HG03139 (cell line): Measurements from ENCODE around the gene RGN.
"Not testable (repeated sequence)": the region's sequence is repeated elsewhere in the genome, so short reads cannot be mapped to it uniquely, and the experiment has no call there.

Experiments
- ATAC-seq: cut with Tn5 transposase; IDR thresholded peaks from one replicate; pipeline ENCODE4 v1.9.1; 2021; ENCODE audit not compliant: unreplicated experiment

RGN gene

DNA sequence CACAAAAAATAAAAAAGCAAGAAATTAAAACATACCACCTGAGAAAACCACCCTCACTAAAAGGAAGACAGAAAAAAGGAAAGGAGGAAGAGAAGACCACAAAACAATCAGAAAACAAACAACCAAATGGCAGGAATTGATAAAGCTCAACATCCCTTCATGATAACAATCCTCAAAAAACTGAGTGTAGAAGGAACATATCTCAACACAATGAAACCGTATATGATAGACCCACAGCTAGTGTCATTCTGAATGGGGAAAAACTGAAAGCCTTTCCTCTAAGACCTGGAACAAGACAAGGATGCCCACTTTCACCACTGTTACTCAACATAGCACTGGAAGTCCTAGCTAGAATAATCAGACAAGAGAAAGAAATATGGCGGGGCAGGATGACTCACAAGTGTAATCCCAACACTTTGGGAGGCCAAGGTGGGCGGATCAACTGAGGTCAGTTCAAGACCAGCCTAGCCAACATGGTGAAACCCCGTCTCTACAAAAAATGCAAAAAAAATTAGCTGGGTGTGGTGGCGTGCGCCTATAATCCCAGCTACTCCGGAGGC, 38.4 kb downstream of the RGN start:
- not testable (repeated sequence) for ATAC-seq

DNA sequence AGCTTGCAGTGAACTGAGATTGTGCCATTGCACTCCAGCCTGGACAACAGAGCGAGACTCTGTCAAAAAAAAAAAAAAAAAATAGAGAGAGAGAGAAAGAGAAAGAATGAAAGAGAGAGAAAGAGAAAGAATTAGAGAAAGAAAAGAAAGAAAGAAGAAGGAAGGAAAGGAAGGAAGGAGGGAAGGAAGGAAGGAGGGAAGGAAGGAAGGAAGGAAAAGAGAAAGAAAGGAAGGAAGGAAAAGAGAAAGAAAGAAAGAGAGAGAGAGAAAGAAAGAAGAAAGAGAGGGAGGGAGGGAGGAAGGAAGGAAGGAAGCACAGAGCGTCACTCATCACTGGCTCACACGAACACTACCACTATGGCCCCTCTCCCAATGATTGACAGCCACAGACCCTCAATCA, 46.2 kb downstream of the RGN start:
- ATAC-seq: not testable (repeated sequence)

DNA sequence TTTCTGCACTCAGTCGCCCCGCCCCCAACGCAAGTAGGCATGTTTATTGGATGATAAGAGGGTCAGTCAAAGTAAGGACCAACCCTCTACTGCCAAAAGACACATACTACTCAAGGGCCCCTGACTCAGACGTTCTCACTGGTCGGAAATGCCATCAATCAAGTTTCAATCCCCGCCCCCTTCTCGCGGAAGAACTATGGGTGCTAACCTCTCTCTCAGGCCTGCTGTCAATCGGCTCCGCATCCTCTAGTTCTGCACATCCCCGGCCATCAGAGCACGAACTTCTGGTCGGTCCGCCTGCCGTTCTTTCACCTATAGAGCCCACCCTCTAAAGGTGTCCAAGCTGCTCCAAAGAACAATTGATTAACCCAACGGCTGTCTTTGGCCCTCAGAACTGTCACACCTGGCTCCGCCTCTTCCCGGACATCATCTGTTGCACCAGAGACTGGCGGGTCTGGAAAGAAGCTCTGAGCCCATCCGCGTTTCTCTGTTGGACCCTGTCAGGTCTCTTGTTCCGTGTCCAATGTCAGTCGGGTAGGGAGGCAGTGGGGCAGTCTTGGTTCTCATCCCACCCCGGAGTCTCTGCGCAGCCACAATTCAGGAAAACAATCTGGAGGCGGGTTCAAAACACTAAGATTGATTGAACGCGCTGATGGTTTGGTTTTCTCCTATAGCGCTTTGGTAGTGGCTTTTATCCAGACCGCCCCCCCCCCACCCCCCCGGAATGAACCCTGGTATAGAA, 51.1 kb downstream of the RGN start:
- ATAC-seq: peak; percentile 96

DNA sequence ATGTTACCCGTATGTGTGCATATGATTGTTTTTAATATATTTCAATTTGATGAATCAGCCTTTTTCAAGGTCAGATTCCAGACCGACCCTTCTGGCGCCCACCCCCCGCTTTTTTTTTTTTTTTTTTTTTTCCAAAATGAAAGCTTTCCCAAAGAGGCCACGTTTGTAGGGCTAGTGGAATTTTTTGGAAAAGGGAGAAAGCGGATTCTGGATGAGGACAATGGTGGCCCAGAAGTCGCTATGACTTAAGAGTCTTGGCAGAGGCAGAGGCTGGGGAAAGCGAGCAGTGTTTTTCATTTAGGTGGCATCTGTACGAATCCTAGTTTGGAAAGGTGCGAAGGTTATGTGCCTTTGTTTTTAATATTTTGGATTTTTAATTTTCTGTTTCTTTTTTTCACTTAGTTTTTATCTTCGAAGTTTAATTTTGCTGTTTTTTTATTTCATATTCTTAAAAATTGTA, 51.7 kb downstream of the RGN start:
- no peak for ATAC-seq

DNA sequence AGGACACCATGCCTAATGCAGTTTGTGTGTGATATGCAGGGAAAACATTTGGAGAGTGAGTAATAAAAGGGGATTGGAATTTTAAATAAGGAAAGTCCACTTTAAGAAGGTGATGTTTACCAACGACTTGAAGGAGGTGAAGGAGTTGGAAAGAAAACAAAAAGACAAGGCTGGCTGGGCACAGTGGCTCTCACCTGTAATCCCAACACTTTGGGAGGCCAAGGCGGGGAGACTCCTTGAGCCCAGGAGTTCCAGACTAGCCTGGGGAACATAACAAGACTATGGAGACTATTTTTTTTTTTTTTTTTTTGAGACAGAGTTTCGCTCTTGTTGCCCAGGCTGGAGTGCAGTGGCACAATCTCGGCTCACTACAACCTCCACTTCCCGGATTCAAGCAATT, 55.2 kb downstream of the RGN start:
- no peak for ATAC-seq

DNA sequence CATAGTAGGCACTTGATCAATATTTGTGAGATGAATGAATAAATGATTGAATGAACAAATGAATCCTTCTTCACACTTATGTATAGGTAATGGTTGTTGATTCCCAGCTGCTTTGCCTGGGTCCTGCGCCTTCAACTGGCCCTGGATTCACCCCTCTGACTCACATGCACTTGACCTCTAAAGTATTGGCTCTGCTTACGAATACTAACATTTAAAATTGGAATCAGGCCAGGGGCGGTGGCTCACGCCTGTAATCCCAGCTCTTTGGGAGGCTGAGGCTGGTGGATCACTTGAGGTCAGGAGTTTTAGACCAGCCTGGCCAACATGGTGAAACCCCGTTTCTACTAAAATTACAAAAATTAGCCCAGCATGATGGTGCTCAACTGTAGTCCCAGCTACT, 57.4 kb downstream of the RGN start:
- not testable (repeated sequence) for ATAC-seq

DNA sequence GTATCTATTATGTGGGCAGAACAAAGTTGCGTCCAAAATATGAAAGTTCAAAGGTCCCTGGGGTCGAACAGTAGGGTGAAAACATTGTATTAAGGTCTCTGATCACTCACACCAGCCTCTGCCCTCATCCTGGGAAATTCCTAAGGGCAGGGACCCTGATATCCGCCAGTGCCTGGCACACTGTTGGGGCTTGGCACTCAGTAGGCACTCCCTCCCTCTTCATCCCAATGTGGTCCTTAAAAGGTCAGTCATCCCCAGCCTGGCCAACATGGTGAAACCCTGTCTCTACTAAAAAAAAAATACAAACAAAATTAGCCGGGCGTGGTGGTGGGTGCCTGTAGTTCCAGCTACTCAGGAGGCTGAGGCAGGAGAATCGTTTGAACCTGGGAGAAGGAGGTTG, 59.9 kb downstream of the RGN start:
- ATAC-seq: no peak
